ENCODE results near the gene SPSB4.

Gene SPSB4

DNA sequence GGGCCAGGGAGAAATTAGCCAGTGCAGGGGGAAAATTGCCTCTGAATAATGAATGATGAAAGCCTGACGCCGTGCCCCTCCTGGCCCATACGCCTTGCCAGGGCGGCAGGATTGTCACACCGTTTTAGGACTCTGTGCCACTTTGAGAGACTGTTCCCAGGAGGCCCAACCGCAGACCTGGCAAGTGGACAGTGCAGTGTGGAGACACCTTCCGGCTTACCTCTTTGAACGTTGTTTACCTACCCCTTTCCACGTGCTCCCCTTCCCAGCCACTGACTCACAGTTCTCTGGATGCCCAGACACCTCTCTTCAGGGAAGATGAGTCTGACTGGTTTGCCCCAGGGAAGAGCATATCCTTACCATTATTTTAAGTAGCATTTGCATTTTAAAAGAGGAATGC is 96.5 kb downstream of the SPSB4 start:
- TF ChIP-seq PPARA (CRISPR knock-in tag; IDR thresholded peaks at IDR 0.05; ENCODE audit: borderline replicate concordance) (no peak), ZFP30 (CRISPR knock-in tag; IDR thresholded peaks at IDR 0.05) (no peak), OSR1 (CRISPR knock-in tag; IDR thresholded peaks at IDR 0.05) (no peak), ZNF8 (CRISPR knock-in tag; IDR thresholded peaks at IDR 0.05) (no peak), SNAI2 (CRISPR knock-in tag; IDR thresholded peaks at IDR 0.05) (no peak), TOX (CRISPR knock-in tag; IDR thresholded peaks at IDR 0.05; ENCODE audit: borderline replicate concordance) (no peak), POU6F1 (CRISPR knock-in tag; IDR thresholded peaks at IDR 0.05; ENCODE audit: borderline replicate concordance, low read depth) (no peak), CSDC2 (CRISPR knock-in tag; IDR thresholded peaks at IDR 0.05) (no peak), ZFP3 (CRISPR knock-in tag; IDR thresholded peaks at IDR 0.05) (no peak), TCF4 (CRISPR knock-in tag; IDR thresholded peaks at IDR 0.05; ENCODE audit: borderline replicate concordance) (no peak), RARB (CRISPR knock-in tag; IDR thresholded peaks at IDR 0.05) (no peak)
- TF ChIP-seq, protein P1, sequence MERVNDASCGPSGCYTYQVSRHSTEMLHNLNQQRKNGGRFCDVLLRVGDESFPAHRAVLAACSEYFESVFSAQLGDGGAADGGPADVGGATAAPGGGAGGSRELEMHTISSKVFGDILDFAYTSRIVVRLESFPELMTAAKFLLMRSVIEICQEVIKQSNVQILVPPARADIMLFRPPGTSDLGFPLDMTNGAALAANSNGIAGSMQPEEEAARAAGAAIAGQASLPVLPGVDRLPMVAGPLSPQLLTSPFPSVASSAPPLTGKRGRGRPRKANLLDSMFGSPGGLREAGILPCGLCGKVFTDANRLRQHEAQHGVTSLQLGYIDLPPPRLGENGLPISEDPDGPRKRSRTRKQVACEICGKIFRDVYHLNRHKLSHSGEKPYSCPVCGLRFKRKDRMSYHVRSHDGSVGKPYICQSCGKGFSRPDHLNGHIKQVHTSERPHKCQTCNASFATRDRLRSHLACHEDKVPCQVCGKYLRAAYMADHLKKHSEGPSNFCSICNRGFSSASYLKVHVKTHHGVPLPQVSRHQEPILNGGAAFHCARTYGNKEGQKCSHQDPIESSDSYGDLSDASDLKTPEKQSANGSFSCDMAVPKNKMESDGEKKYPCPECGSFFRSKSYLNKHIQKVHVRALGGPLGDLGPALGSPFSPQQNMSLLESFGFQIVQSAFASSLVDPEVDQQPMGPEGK (CRISPR knock-in tag; IDR thresholded peaks at IDR 0.05; ENCODE audit: borderline replicate concordance) = no peak
- ATAC-seq = no peak

DNA sequence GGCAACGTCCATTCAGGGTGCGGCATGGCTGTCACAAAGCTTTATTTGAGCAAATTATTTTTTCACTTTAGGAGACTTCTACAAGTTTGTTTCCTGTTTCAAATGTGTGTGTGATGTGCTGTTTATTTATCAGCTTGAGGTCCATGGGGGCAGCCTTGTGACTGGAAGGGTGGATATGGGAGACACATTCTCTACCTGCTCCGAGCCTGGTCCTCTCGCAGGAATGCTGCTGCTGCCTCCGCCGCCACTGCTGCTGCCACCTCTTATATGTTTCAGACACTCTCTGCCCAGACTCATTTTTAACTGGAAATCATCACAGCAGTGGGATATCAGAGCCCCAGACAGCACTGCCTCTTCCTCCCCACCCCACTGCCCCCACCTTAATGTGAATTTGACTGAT is 97.0 kb downstream of the SPSB4 start:
- TF ChIP-seq CSDC2 (CRISPR knock-in tag; IDR thresholded peaks at IDR 0.05) (no peak), SNAI2 (CRISPR knock-in tag; IDR thresholded peaks at IDR 0.05) (no peak), ZC3H10 (CRISPR knock-in tag; IDR thresholded peaks at IDR 0.05) (no peak), POU6F1 (CRISPR knock-in tag; IDR thresholded peaks at IDR 0.05; ENCODE audit: borderline replicate concordance, low read depth) (no peak), CSRNP3 (CRISPR knock-in tag; IDR thresholded peaks at IDR 0.05) (no peak), PPARA (CRISPR knock-in tag; IDR thresholded peaks at IDR 0.05; ENCODE audit: borderline replicate concordance) (no peak), GLIS3 (CRISPR knock-in tag; IDR thresholded peaks at IDR 0.05) (no peak)
- TF ChIP-seq, protein P2, sequence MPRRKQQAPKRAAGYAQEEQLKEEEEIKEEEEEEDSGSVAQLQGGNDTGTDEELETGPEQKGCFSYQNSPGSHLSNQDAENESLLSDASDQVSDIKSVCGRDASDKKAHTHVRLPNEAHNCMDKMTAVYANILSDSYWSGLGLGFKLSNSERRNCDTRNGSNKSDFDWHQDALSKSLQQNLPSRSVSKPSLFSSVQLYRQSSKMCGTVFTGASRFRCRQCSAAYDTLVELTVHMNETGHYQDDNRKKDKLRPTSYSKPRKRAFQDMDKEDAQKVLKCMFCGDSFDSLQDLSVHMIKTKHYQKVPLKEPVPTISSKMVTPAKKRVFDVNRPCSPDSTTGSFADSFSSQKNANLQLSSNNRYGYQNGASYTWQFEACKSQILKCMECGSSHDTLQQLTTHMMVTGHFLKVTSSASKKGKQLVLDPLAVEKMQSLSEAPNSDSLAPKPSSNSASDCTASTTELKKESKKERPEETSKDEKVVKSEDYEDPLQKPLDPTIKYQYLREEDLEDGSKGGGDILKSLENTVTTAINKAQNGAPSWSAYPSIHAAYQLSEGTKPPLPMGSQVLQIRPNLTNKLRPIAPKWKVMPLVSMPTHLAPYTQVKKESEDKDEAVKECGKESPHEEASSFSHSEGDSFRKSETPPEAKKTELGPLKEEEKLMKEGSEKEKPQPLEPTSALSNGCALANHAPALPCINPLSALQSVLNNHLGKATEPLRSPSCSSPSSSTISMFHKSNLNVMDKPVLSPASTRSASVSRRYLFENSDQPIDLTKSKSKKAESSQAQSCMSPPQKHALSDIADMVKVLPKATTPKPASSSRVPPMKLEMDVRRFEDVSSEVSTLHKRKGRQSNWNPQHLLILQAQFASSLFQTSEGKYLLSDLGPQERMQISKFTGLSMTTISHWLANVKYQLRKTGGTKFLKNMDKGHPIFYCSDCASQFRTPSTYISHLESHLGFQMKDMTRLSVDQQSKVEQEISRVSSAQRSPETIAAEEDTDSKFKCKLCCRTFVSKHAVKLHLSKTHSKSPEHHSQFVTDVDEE (CRISPR knock-in tag; IDR thresholded peaks at IDR 0.05) = no peak
- ATAC-seq = no peak

DNA sequence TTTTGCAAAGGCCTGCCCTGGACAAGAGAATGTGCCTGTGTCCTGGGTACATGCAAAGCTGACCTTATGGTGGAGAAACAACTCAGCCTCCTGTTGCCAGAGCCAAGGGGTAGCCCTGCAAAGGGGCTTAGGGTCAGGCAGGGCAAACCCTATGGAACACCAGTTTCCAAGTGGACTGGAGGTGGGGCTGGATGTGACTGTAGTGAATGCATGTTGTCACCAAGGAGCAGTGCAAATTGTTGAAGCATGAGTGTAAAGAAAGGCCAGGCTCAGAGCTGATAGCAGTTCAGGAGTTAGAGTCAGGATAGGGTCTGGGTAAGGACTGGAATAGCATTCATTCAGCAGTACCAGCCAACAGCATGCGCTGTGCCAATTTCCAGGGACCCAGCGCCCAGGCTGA is 97.6 kb downstream of the SPSB4 start:
- TF ChIP-seq CSDC2 (CRISPR knock-in tag; IDR thresholded peaks at IDR 0.05) = no peak
- no peak for TF ChIP-seq ZNF70 (CRISPR knock-in tag; IDR thresholded peaks at IDR 0.05)
- no peak for TF ChIP-seq TOX (CRISPR knock-in tag; IDR thresholded peaks at IDR 0.05; ENCODE audit: borderline replicate concordance)
- no peak for TF ChIP-seq ARNTL (CRISPR knock-in tag; IDR thresholded peaks at IDR 0.05; ENCODE audit: borderline replicate concordance, low read depth)
- TF ChIP-seq, protein P2 (CRISPR knock-in tag; IDR thresholded peaks at IDR 0.05) = no peak
- no peak for TF ChIP-seq ZFP30 (CRISPR knock-in tag; IDR thresholded peaks at IDR 0.05)
- no peak for TF ChIP-seq GLIS3 (CRISPR knock-in tag; IDR thresholded peaks at IDR 0.05)
- TF ChIP-seq RARB (CRISPR knock-in tag; IDR thresholded peaks at IDR 0.05) = no peak
- TF ChIP-seq ZC3H10 (CRISPR knock-in tag; IDR thresholded peaks at IDR 0.05) = no peak
- TF ChIP-seq TCF4 (CRISPR knock-in tag; IDR thresholded peaks at IDR 0.05; ENCODE audit: borderline replicate concordance) = no peak
- TF ChIP-seq, protein P3, sequence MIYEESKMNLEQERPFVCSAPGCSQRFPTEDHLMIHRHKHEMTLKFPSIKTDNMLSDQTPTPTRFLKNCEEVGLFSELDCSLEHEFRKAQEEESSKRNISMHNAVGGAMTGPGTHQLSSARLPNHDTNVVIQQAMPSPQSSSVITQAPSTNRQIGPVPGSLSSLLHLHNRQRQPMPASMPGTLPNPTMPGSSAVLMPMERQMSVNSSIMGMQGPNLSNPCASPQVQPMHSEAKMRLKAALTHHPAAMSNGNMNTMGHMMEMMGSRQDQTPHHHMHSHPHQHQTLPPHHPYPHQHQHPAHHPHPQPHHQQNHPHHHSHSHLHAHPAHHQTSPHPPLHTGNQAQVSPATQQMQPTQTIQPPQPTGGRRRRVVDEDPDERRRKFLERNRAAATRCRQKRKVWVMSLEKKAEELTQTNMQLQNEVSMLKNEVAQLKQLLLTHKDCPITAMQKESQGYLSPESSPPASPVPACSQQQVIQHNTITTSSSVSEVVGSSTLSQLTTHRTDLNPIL (CRISPR knock-in tag; IDR thresholded peaks at IDR 0.05; ENCODE audit: low read depth) = no peak
- TF ChIP-seq SNAI2 (CRISPR knock-in tag; IDR thresholded peaks at IDR 0.05) = no peak
- no peak for TF ChIP-seq ZFP3 (CRISPR knock-in tag; IDR thresholded peaks at IDR 0.05)
- no peak for TF ChIP-seq ZNF8 (CRISPR knock-in tag; IDR thresholded peaks at IDR 0.05)
- TF ChIP-seq ZNF565 (CRISPR knock-in tag; conservative IDR thresholded peaks at IDR 0.05; ENCODE audit: low read depth) = no peak
- no peak for TF ChIP-seq BACH2 (CRISPR knock-in tag; IDR thresholded peaks at IDR 0.05; ENCODE audit: borderline replicate concordance)
- ATAC-seq = no peak
